PC-3 (cell line): ENCODE measurements around the gene P2RX6. TPM values are rescaled to one million over a fixed set of nuclear protein-coding genes. Genes with fewer than 3 reads are reported as not detected.
A peak's percentile ranks its signal among the peaks of the same experiment; 100 is the strongest.

Experiments
- ATAC-seq: fragments of 200-7000 bp; cut with Tn5 transposase; 2 replicates; pipeline ENCODE4 v1.9.1; 2020; ENCODE audit warnings: mild to moderate bottlenecking, moderate library complexity
- BruUV-seq: library from RNA; stranded (reverse); fragments of 400-500 nt; replicated peaks from 2 replicates; lab custom pipeline; 2021; lab: Mats Ljungman, UMichigan
- CTCF ChIA-PET: fragments of 300-600 bp; sonication (Branson Sonifier 250); formaldehyde crosslinking; loops from one replicate; lab custom pipeline; 2022; ENCODE audit warnings: antibody characterized with exemption; lab: Charles Lee
- POLR2A ChIA-PET: fragments of 300-600 bp; sonication (Branson Sonifier 250); formaldehyde crosslinking; loops from one replicate; lab custom pipeline; 2022; ENCODE audit warnings: antibody characterized with exemption; ENCODE audit not compliant: unreplicated experiment; lab: Charles Lee
- DNase-seq: peaks from one replicate; pipeline ENCODE4 v3.0.0-alpha.2; 2015
- H2AFZ ChIP-seq: fragments of 300-600 bp; sonication (generic); 2 replicates; pipeline ENCODE4 v1.6.0; 2016; ENCODE audit warnings: antibody characterized with exemption, low read length
- H3F3A ChIP-seq: fragments of 300-600 bp; sonication (generic); one replicate; pipeline ENCODE4 v1.6.0; 2017; ENCODE audit warnings: antibody characterized with exemption, low read length, control low read depth, mild to moderate bottlenecking; ENCODE audit not compliant: unreplicated experiment
- H3K27ac ChIP-seq: fragments of 300-600 bp; sonication (generic); 2 replicates; pipeline ENCODE4 v1.5.1; 2016; ENCODE audit warnings: mild to moderate bottlenecking, low read length
- H3K27me3 ChIP-seq: fragments of 300-600 bp; sonication (generic); 2 replicates; pipeline ENCODE4 v1.6.1; 2016; ENCODE audit warnings: low read length, mixed read lengths
- H3K36me3 ChIP-seq: fragments of 300-600 bp; sonication (generic); 2 replicates; pipeline ENCODE4 v1.6.1; 2016; ENCODE audit warnings: low read depth, mixed run types, low read length, mixed read lengths
- H3K4me1 ChIP-seq: fragments of 300-600 bp; sonication (generic); 2 replicates; pipeline ENCODE4 v1.5.1; 2016; ENCODE audit warnings: low read length; ENCODE audit not compliant: insufficient read depth
- H3K4me2 ChIP-seq: fragments of 300-600 bp; sonication (generic); 2 replicates; pipeline ENCODE4 v1.6.0; 2016; ENCODE audit warnings: low read length
- H3K4me3 ChIP-seq: fragments of 300-600 bp; sonication (generic); 2 replicates; pipeline ENCODE4 v1.5.1; 2016; ENCODE audit warnings: mild to moderate bottlenecking, low read length, mixed read lengths
- H3K79me2 ChIP-seq: fragments of 300-600 bp; sonication (generic); 2 replicates; pipeline ENCODE4 v1.6.1; 2017; ENCODE audit warnings: low read length, mixed read lengths
- H3K9ac ChIP-seq: fragments of 300-600 bp; sonication (generic); 2 replicates; pipeline ENCODE4 v1.6.0; 2016; ENCODE audit warnings: mild to moderate bottlenecking, low read length
- H3K9me2 ChIP-seq: fragments of 300-600 bp; sonication (generic); replicated peaks from 2 replicates; pipeline ENCODE4 v1.6.1; 2016; ENCODE audit warnings: mixed run types, low read length, mixed read lengths
- H3K9me3 ChIP-seq: fragments of 300-600 bp; sonication (generic); 2 replicates; pipeline ENCODE4 v1.6.1; 2016; ENCODE audit warnings: low read length, mixed read lengths
- H4K20me1 ChIP-seq: fragments of 300-600 bp; sonication (generic); 2 replicates; pipeline ENCODE4 v1.6.1; 2016; ENCODE audit warnings: low read length, mixed read lengths
- CTCF ChIP-seq: fragments of 300-600 bp; sonication (generic); conservative IDR thresholded peaks from 2 replicates; pipeline ENCODE4 v1.5.1; 2017; ENCODE audit warnings: antibody characterized with exemption, low read depth, mild to moderate bottlenecking, low read length
- EZH2 ChIP-seq: fragments of 300-600 bp; sonication (generic); IDR thresholded peaks from one replicate; pipeline ENCODE4 v1.6.1; 2017; ENCODE audit warnings: antibody characterized with exemption, mild to moderate bottlenecking, low read length; ENCODE audit not compliant: unreplicated experiment
- EZH2phosphoT487 ChIP-seq: fragments of 300-600 bp; sonication (generic); IDR thresholded peaks from 2 replicates; pipeline ENCODE4 v1.6.1; 2018; ENCODE audit warnings: mild to moderate bottlenecking, antibody characterized with exemption, low read length, borderline replicate concordance
- intact Hi-C: fragments of 100-400 bp; cut with micrococcal nuclease; formaldehyde crosslinking; loops from 2 replicates; pipeline ENCODE4 v1.9.0; 2023
- total RNA-seq: library from RNA; depleted of rRNA; stranded (reverse); fragments of >200 nt; gene quantifications from 2 replicates; pipeline ENCODE4 v1.2.3, GENCODE V29; 2014

Gene P2RX6
- total RNA-seq, 1 experiment from 2014 or later, result 1.1 TPM

- peaks cover 6% of the 10 kb centered on the region; the same call in 1 of the 2 replicates for H3K36me3 ChIP-seq
- no peak overlapping the region for H3K4me2 ChIP-seq
- H3K9ac ChIP-seq, result no peak overlapping the region
- no peaks in the 10 kb centered on the region for H3K27me3 ChIP-seq
- DNase-seq (no peak), ATAC-seq (no peak)
- H4K20me1 ChIP-seq, result no peaks in the 10 kb centered on the region
- H3K9me3 ChIP-seq, result no peaks in the 10 kb centered on the region
- POLR2A ChIA-PET, result no interaction called here
- peaks cover 17% of the 10 kb centered on the region for H3K4me1 ChIP-seq
- H3K9me2 ChIP-seq, result no peaks in the 10 kb centered on the region
- no peak overlapping the region for H3K4me3 ChIP-seq
- H3K27ac ChIP-seq, result no peak overlapping the region
- H3F3A ChIP-seq, result no peaks in the 10 kb centered on the region
- intact Hi-C loops, result no loop called here
- peaks cover 23% of the 10 kb centered on the region for H3K79me2 ChIP-seq
- no TSS peak for BruUV-seq
- no peak overlapping the region for H2AFZ ChIP-seq
- TF ChIP-seq EZH2, result no peak
- no peak for TF ChIP-seq EZH2phosphoT487
- no peak for TF ChIP-seq CTCF
- CTCF ChIA-PET, result no interaction called here
Observed at GRCh38 chr22:20997536-20998257, 17.3 kb upstream of the P2RX6 start.

- Histone ChIP-seq H3K36me3 (peaks cover 6% of the 10 kb centered on the region; the same call in 1 of the 2 replicates), H3K4me1 (peaks cover 23% of the 10 kb centered on the region), H3K9ac (no peak overlapping the region), H3K9me3 (no peaks in the 10 kb centered on the region), H3K4me2 (no peak overlapping the region), H3F3A (no peaks in the 10 kb centered on the region), H2AFZ (no peak overlapping the region), H3K9me2 (no peaks in the 10 kb centered on the region), H3K79me2 (peaks cover 33% of the 10 kb centered on the region), H3K4me3 (no peak overlapping the region), H3K27ac (no peak overlapping the region), H3K27me3 (no peaks in the 10 kb centered on the region), H4K20me1 (no peaks in the 10 kb centered on the region)
- no peak for TF ChIP-seq CTCF
- no peak for ATAC-seq
- peak; percentile 12 for DNase-seq
- intact Hi-C loops, result no loop called here
- POLR2A ChIA-PET, result no interaction called here
- CTCF ChIA-PET, result interaction anchor here (0.8 kb wide), 1 partner anchor 104 kb away, joined by 3 read pairs; no protein-coding TSS in a partner anchor
- no TSS peak for BruUV-seq
Observed at GRCh38 chr22:20998411-20999336, 16.3 kb upstream of the P2RX6 start.
